Fibroblast of mammary gland (primary cell): ENCODE results near the gene PTPRN2.

Experiments used
- DNase-seq: peaks from one replicate; pipeline ENCODE4 v3.0.0-alpha.2; 2010; ENCODE audit warnings: low read depth
- H3K4me3 ChIP-seq: 2 replicates; pipeline ENCODE4 v1.5.1; 2011; ENCODE audit warnings: low read depth, mild to moderate bottlenecking, low read length, moderate library complexity; ENCODE audit not compliant: control insufficient read depth
- CTCF ChIP-seq: conservative IDR thresholded peaks from 2 replicates; pipeline ENCODE4 v1.5.1; 2011; ENCODE audit warnings: low read depth, low read length, inconsistent platforms; ENCODE audit not compliant: control insufficient read depth, insufficient read depth

PTPRN2 gene

DNA sequence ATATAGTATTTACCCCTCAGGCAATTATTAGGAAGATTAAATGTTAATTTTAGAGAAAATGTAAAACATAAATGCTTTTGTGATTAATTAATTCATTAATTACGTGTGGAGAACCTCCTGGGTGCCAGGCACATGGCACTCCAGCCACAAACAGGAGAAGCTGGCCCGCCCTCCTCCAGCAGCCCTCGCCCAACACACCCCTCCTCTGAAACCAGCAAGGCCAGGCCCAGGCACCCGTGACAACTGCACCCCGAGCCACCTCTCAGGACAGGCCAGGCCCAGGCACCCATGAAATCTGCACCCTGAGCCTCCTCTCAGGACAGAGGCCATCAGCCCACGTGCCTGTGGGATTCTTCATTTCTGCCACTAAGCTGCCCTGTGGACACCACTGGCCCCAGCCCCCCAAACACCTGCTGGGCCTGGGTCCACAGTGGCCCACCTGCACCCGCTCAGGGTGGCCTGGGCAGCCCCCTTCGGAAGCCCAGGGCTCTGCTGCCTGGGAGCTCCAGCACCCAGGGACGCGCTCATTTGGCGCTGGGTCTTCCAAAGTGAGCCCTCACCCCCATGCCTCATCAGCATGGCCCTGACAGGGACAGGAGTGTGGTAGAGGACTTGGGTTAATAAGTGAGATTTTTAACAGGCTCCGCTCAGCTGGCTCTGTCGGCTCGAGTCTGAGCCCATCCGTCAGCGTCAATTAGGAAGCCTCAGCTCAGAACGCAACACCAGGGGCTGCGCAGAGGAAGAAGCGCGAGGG is 768.7 kb downstream of the PTPRN2 start:
- DNase-seq = no peak
- H3K4me3 ChIP-seq = no peak overlapping the region
- no peak for TF ChIP-seq CTCF

DNA sequence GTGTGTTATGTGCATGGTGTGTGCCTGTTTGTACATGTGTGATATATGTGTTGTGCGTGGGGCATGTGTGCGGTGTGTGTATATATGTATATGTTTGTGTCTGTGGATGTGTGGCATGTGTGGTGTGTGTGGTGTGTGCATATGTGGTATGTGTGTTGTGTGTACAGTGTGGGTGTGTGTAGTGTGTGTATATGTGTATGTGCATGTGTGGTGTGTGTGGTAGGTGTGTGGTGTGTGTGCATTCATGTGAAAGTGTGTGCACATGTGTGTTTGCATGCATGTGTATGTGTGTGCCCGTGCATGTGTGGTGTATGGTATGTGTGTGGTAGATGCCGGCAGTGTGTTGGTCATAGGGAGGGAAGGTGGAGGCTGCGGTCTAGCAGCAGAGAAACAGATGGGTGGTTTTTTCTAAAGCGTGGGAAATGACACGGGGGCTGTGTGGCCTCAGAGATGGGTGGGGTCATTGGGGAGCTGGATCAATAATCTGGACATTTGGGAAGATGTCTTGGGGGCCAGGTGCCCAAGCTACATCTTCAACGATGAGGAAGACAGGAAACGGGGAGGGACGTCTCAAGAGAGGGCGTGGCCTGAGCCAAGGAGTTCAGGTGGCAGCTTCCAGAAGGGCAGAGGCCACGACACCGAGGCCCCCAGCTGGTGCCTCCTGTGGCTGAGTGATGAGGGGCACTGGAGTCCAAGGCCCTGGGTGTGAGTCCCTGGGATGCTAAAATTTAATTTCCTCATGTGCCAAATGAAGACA is 769.5 kb downstream of the PTPRN2 start:
- DNase-seq = no peak
- no peak overlapping the region for H3K4me3 ChIP-seq
- no peak for TF ChIP-seq CTCF

- TF ChIP-seq CTCF = no peak
- no peak for DNase-seq
These were observed 770.2 kb downstream of the PTPRN2 start for GRCh38 chr7:157817433-157817832.

DNA sequence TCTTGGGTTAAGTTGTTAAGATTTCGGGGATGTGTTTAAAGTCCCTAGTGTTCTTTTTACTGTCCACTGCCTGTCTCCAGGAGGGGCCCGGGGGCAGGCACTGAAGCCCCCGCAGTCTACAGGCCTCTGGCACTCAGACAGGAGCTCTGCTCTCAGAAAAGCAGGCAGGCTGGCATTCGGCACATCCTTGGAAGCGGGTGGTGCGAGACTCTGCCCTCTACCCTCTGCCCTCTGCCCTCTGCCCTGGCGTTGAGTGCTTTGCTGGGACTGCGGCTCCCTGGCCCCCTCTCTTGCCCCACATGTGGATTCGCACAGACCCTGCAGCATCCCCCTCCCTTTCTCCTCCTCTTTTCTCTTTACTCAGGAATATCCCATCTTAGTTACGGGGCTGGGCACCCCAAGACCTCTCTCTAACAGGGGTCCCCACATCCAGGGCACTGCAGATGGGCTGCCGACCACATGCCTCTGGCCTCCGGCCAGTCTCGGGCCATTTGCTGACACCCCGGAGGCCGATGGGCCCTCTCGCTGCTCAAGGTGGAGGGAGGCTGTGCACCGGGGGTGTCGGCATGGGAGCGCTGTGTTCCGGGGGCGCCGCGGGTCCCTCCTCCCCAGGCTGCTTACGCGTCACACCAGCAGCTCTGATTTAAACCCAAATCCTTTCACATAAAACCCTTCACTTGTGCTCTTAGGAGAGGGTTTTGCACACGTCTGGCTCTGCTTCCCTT is 770.9 kb downstream of the PTPRN2 start:
- H3K4me3 ChIP-seq = no peak overlapping the region
- no peak for DNase-seq
- TF ChIP-seq CTCF = no peak

More at GRCh38 chr7:157817433-157817832, 770.2 kb downstream of the PTPRN2 start:
- H3K4me3 ChIP-seq = no peak overlapping the region

- DNase-seq = no peak
- no peak overlapping the region for H3K4me3 ChIP-seq
- TF ChIP-seq CTCF = no peak
These were observed 771.5 kb downstream of the PTPRN2 start for GRCh38 chr7:157816086-157816485.

GRCh38 chr7:157815706-157816022 is 772.0 kb downstream of the PTPRN2 start:
- TF ChIP-seq CTCF = no peak
- no peak overlapping the region for H3K4me3 ChIP-seq
- no peak for DNase-seq
